ENCODE data around the gene ASTN2. TPM values are rescaled to one million over a fixed set of nuclear protein-coding genes. Genes with fewer than 3 reads are reported as not detected.

ASTN2 gene
- total RNA-seq, 1 donor from 2014 or later: 7.9 TPM

- no peak for DNase-seq
These were observed 798.4 kb downstream of the ASTN2 start for GRCh38 chr9:116616304-116616914.

DNA sequence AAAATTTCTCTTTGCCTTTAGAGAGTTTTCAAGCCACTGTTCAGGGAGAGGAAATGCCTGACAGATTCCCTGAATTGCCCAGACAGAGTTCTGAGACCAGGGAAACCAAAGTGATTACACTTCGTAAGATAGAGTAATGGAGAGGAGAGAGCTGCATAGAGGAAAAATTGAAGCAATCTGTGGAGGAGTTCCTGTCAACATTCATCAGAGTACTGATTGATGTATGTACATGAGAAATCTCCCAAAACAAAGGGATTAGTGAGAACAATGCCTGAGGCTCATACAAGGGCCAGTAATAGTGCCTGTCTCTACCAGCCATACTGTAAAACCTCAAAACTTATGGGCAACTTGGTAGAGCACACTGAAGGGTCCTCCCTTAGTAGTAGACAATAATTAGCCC lies 806.8 kb downstream of the ASTN2 start:
- DNase-seq: no peak

- peak; percentile 25 for DNase-seq
These were observed 808.9 kb downstream of the ASTN2 start for GRCh38 chr9:116605904-116606341.

DNA sequence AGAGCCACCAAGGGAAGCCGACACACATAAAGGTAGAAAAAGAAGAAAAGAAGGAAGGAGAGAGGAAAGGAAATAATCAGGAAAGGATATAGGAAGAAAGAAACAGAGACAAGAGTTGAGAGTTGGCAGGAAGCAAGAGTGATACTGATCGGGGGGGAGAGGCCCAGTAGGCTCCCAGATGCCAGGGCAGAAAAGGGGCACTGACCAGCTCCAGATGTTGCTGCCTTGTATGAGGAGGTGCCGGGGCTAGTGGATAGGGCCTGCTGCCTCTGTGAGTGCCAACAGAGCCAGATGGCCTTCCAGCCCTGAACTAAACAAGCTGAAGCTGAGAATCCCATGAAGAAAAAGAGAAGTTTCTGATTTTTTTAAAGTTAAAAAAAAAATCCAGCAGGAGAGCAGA lies 809.8 kb downstream of the ASTN2 start:
- DNase-seq: peak; percentile 27

DNA sequence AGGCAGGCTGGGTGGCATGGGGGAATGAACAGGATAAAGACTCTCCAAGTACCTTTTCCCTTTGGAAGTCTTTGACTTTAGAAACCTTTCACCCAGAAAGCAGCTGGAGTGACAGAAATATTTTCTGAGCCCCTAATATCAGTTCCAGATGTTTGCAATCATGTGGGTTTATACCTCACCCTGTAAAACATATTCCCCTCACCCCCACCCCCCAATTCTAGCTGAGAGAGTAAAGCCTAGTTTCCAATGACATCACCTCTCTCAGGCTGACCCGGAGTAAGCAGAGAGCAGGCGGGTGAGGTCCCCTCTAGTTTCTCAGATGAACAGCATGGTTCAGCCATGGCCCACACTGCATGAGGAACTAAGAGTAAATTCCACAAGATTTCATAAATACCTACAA lies 810.6 kb downstream of the ASTN2 start:
- no peak for DNase-seq

DNA sequence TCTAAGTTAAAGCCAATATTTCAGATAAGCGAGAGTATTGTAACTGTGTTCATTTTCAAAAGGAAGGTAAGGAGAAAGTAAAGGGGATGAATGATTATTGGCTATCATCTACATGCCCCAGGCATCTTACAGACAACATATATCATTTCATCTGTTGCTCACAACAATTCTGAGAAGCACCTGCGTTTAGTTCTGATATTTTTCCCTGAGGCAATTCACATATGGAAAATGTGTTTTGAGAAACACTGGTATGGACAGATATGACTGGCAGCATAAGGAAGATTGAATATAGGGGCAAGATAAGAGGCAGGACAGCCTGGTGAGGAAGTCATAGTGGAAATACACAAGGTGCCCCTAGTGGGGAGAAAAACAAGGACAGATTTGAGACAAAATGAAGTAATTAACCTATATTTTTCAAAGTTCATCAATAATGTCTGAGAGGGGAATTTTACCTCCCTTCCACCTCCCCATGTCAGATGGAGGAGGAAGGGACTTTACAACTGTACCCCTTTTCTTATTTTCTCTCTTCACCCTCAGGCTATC lies 815.4 kb downstream of the ASTN2 start:
- DNase-seq: no peak

DNA sequence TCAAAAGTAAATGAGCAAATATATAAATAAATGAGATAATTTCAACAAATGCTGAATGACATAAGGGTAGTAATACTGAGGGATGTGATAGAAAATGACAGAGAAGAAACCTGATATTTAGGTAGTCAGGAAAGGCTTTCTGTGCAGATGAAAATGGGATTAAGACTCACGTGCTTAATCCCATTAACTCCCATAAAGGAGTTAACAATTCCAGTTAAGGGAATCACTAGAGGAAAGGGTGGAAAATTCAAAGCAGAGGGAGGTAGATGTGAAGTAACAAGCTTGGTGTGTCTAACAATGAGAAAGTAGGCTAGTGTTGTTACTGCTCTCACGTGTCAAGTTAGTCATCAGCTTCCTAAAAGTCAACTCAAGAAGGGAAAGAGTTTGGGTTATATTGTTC lies 818.2 kb downstream of the ASTN2 start:
- no peak for DNase-seq

GRCh38 chr9:116594547-116594946 lies 820.3 kb downstream of the ASTN2 start:
- peak; percentile 8 for DNase-seq

- no peak for DNase-seq
These were observed 821.9 kb downstream of the ASTN2 start for GRCh38 chr9:116592970-116593369.

DNA sequence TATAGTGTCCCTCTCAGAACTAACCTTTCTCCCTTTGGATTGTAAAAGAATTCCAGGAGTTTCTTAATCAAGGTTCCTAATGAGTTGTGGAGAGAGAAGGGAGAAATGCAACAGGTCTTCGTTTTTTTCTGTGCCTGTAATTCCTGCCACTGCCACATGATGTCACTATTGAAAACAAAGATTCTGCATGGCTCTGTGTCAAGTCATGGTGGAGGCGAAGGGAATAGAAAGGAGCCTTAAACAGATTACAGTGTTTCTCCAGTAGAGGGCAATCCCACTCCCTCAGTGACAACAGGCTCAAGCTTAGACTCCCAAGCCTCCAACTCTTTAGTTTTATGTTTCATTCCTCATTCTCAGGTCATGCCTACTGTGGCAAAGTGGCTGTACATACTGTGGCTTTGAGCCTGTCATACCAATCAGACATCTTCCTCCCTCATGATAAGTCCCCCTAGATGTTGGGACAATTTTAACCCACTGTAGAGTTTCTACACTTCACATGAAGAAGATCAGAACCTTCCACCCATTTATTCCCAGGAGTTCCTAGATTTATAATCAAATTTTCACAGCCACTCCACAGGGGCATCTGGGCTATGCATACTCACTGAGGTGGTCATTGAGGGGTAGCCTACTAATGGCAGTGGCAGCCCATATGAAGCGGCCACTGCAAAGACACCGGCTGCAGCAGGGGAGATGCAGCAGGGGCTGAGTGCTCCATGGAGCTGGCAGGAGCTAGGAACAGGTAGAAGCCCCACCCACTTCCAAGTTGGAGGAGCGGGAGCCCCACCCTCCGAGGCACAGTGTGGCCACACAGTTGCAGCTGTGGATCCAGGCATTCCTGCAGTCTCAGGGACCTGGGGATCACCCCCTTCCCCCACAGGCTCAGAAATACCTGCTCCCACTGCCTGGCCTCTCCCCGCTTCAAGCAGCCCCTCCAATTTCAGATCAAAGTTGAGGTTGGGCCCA lies 825.2 kb downstream of the ASTN2 start:
- DNase-seq: no peak

- DNase-seq: no peak
These were observed 826.9 kb downstream of the ASTN2 start for GRCh38 chr9:116587919-116588318.

- no peak for DNase-seq
These were observed 829.0 kb downstream of the ASTN2 start for GRCh38 chr9:116585896-116586295.

DNA sequence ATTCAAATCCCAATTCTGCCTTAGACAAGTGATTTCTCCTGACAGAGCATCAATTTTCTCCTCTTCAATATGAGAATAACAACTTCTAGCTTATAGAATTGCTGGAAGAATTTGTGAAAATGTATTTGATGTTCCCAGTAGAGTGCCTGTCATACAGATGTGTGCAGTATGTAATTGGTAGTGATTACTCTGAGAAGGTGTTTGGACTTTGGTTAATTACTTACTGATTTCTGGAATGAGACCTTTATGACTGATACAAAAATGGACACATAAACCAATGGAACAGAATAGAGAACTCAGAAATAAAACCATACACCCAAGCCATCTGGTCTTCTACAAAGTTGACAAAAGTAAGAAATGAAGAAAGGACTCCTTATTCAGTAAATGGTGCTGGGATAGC lies 829.7 kb downstream of the ASTN2 start:
- DNase-seq: no peak

- peak; percentile 12 for DNase-seq
These were observed 834.0 kb downstream of the ASTN2 start for GRCh38 chr9:116580853-116581252.

DNA sequence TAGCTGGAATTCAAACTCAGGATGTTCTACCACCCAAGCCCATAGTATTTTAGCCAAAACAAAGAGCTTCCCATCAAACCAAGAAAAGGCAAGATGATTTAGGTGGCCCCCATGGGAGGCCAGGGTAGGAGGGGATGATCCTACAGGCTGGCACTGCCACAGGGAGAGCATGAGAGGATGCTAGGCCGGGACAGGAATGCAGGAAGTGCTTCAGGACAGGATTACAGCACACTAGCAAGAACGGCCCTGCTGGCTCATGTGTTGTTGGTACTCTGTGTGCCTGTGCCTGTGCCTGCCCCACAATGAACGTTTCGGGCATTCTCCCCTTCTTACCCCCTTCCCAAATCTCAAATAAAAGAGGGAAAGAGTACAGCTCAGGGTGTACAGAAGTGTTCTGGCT lies 838.5 kb downstream of the ASTN2 start:
- no peak for DNase-seq

DNA sequence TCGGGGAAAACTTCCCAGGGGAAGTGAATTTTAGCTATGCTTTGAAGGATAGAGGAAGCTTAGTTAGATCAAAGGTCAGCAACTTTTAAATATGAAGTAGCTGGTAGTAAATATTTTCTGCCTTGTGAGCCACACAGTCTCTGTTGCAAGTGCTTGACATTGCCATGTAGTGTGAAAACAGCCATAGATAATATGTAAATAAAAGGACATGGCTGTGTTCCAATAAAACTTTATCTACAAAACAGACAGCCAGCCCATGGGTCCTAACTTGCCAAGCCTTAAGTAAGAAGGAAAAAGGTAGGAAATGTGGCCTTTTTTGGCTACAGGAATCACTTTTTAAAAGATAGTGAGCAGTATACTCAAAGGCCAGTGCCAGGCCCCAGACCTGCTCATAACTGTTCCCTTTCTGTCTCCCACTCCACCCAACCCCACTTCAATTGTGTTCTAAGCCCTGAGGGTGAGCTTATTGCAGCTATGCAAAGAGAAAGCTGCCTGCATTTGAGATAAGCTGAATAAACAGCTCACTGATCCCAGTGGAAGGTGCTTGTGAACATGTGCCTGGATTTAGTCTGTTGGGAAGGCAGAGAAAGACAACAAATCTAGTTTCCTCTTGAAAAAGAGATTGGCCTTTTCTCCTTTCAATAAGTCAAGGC lies 840.7 kb downstream of the ASTN2 start:
- peak; percentile 17 for DNase-seq

DNA sequence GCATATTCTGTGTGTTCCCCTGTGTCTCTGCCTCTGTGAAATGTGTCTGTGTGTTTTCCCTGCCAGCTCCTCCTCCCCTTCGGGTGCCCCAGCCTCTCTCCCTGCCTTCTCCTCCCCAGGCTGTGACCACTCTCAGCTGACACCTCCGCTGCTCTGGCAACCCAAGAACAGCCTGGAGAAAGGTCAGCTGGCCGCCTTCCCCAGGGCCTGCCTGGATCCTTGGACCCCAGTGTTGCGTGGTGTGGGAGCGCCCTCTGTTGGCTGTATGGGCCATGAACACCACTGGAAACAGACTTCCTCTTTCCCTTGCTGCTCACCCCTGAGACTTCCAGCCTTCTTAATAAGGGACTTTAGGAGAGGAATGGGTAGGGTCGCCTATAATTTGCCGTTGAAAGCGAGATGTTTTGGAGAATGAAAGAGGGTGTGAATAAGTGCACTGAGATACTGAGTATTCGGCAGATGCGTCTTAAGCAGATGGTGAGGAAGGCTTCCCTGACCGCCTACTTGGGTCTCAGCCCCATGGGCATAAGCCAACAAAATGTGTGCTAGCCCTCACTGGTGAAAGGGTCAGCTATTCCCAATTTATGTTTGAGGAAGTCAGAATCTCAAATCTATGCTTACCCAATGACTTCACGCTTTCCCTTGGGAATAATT lies 842.6 kb downstream of the ASTN2 start:
- DNase-seq: peak; percentile 93

- DNase-seq: no peak
These were observed 845.7 kb downstream of the ASTN2 start for GRCh38 chr9:116569111-116569510.

DNA sequence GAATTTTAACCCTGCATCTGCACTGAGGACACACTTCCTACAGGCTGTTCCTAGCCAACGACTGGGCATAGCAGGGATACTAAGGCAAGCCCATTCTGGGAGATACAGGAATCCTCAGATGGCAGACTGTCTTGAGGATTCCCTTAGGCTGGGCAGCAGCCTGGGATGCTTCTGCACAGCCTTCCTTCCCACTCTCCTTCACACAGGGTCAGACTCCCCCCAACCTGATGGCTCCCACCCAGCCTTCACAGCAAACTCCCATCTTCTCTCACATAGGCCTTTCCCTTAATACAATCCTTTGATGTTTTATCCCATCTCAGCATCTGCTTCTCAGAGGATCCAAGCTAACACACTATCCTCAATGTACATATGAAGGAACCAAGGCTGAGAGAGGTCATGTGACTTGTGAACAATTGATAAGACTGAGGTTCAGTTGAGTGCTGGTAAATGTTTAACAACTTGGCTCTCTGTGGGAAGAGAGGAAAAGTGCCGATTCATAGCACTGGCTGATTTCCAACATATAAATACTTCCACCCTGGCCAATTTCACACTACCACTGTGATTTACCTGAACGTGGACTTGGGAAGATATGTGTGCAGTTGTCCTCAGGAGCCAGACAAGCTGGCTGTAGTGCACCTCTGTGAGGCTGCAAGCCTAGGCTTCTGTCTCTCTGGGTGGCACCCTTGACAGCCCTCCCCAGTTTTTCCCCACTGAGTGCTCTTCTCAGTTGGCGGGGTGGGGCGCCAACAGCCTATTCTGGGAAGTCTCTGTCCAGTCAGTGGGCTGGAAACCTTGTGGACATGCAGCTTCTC lies 848.0 kb downstream of the ASTN2 start:
- DNase-seq: no peak

DNA sequence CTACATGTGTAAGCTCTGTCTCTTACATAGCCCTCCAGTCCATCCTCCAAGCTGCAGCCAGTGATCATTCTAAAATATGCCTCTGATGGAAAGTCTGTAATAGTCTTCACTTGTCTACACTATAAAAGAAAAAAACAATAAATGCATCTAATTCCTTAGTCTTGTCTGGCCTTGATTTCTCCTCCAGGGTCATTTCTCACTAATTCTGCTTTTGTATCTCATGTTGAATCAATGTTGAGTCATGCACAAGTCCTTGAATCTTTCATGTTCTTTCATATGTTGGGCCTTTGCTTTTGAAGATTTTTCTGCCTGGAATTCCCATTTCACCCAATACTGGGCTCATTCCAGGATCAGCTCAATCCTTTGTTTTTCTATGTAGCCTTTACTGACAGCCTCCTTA lies 848.9 kb downstream of the ASTN2 start:
- no peak for DNase-seq

GRCh38 chr9:116564266-116564793 lies 850.5 kb downstream of the ASTN2 start:
- no peak for DNase-seq

All from tongue (tissue), 2 donors.